Superior temporal gyrus (tissue), 1 donor: ENCODE measurements around the gene STIP1.

Experiments
- DNase-seq: peaks from one replicate; pipeline ENCODE4 v3.0.0-alpha.2; 2016; ENCODE audit errors: extremely low spot score

Gene STIP1

GRCh38 chr11:64185693-64186491 lies at the start of gene STIP1:
TSS of gene STIP1 (plus strand) at chr11:64186171. CDS start at chr11:64186262, 91 bp downstream.
- peak; percentile 100 for DNase-seq

DNA sequence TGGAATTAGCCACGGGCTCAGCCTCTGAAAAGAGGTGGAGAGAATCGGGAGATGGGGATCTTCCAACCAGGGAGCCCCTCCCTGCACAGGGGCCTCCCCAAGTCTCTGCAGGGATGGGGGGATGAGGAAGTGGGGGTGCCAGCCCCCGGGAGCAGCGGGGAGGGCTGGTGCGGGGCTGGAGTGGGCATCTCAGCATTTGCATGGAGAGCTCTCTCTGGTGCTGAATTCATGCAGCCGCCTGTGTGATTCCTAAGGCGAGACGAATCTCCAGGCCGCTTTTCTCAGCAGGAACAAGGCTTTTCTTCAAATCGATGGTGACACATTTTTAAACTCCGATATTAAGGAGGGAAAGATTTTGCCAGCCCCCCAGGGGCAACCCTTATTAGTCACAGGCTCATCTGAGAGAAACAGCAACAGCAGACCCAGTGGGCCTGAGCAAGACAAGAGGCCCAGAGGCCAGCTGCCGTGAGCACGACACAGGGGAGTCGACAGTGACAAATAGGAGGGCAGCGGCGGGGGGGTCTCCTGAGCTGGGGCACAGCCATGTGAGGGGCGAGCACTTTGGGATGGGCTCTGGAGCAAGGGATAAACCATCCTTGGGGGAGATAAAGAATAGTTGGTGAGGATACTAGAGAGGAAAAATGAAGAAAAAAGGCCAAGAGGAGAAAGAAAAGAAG lies 49.1 kb upstream of the STIP1 start:
- DNase-seq, result no peak

DNA sequence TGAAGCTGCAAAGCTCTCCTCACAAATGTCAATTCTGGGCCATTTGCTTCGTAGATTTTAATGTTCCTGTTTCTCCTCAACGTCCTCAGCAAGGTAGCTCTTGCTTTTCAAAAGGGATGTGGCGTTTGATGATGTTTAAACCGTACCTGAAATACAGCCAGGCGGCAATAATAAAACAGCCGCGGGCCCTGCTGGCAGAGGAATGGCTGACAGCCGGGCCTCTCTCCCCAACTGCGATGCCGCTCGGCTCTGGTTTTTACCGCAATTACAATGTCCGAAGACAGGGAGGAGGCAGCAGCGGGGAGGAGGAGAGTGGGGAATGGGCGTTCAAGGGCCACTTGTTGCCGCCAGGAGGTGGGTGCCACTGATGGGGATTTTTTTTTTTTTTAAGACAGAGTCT lies 47.6 kb upstream of the STIP1 start:
- no peak for DNase-seq

GRCh38 chr11:64139049-64139448 lies 46.9 kb upstream of the STIP1 start:
- no peak for DNase-seq

- no peak for DNase-seq
These were observed 45.9 kb upstream of the STIP1 start for GRCh38 chr11:64140082-64140481.

GRCh38 chr11:64141081-64141783 lies 44.7 kb upstream of the STIP1 start:
- DNase-seq, result no peak

- no peak for DNase-seq
These were observed 41.1 kb upstream of the STIP1 start for GRCh38 chr11:64144587-64145472.

DNA sequence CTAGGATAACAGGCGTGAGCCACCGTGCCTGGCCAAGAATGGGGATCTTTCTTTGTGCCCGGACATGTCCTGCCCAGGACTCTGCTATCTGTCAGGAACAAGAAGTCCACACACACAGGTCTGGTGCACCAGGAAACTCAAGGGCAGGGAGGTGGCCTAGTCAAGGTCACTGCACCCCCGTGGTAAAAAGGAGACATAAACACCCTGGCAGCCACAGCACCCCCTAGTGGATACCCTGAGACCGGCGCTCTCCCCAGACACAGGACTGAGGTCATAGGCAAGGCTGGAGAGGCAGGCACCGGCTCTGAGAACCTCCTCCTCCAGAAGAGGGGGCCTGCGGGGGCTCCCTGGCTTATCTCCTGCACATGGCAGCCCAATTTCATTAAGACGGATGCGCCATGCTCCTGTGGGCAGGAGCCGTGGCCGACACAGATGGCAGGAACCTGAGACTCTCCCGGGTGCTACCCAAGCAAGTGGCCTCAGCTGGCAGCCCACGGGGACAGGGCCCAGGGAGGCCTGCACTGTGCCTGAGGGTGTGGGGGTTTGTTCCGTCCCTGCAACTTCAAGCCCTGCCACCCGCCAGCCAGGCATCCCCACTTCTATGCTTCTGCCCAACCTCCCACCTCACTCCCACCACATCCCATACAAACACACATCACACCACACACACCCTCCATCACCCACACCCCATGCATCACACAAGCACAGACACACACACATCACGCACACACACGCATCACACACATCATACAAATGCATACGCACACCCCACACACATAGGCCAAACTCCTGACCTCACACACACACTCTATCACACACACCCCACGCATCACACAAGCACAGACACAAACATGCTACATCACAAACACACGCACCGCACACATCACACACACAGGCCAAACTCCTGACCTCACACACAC lies 39.7 kb upstream of the STIP1 start:
- no peak for DNase-seq

DNA sequence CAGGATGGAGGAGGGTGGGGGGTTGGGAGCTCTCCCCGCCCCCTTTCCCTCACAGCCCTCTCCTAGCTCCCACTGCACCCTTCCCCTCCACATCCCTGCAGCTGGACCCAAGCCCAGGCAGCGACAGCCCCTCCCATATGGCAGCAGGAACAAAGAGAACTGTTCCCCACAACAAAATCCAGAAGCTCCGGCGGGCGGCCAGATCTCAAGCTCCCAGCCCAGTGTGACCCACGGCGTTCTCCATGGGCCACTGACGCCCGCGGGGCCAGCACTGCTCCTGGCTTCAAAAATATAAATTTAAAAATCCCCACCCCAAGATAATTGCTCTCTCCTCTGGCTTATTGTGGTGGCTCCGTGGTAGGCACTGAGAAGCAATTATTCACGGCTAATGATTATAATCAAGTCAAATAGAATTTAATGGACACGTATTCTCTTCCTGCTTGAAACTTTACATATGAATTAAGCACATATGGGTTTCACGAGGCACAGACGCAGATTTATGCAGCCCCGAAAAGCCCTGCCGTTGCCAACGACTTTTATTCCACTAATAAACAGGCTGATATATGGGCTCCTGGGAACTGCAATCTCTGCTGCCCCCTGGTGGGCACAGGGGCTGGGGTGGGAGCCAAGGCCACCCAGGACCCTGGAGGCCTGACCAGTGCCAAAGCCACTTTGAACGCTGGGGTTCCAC lies 37.6 kb upstream of the STIP1 start:
- peak; percentile 93 for DNase-seq

DNA sequence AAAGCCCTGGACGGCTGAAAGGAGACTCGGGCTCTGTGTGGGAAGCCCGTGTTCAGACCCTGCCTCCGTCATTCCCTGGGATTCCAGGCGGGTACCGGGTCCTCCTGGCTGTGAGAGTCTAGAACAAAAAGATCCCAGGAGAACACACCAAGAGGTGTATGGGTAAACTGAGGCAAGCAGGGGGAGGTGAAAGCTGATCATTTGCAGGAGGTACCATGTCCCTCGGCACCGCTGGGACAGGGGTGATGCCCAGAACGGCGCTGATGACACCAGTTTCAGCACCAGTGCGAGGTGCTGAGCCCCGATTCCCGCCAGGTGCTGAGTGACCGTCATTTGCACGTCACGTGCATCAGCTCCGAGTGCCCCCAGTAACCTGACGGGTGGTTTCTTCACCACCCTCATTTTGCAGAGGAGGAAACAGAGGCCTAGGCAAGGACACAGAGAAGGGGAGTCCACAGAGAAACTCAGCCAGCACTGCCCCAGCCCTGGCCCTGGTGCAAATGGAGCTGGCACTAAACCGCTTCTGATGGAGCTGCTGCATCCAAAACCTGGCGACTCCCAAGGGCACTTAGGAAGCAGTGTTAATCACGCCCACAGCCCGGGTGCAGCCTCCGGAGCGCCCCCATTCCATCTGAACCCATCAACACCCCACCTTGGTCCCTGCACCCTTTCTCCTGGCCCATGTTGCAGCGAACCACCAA lies 36.9 kb upstream of the STIP1 start:
- DNase-seq, result no peak

- no peak for DNase-seq
These were observed 35.9 kb upstream of the STIP1 start for GRCh38 chr11:64150051-64150450.

GRCh38 chr11:64150481-64151239 lies 35.3 kb upstream of the STIP1 start:
- no peak for DNase-seq

- DNase-seq, result no peak
These were observed 34.6 kb upstream of the STIP1 start for GRCh38 chr11:64151337-64151736.

DNA sequence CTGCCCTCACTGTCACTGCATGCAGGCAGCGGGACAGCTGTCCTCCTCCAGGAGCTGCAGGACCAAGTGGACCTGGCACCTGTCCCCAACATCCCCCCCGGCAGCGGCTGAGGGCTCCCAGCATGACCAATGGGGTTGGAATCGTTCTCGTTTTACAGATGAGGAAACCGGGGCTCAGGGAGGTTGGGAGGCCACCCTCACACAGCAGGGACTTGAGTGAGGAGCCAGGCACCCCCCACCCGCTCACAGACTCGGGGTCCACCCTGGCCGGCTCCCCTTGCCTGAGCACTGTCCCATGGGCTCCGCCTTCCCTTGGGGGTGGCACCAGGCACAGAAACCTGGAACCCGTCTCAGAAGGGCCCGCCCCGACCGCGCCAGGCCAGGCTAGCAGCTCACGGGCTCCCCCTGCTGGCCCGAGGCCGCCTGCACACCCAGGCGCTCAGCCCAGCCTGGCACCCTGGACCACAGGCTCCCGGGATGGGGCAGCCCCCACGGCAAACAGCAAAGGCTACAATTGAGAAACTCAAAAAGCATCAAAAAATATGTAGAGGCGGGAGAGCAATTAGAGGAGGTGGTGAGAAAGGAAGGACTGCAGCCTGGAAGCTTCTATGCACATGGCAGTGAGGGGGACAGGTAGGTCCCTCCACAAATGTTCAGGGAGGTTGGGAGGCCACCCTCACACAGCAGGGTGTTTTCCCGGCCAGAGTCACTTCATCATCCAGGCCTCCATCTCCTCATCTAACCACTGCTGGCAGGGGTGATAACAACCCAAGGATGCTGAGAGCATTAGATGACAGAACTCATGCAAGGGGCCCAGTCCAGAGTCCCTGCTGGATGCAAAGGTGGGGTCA lies 32.9 kb upstream of the STIP1 start:
- peak; percentile 72 for DNase-seq

DNA sequence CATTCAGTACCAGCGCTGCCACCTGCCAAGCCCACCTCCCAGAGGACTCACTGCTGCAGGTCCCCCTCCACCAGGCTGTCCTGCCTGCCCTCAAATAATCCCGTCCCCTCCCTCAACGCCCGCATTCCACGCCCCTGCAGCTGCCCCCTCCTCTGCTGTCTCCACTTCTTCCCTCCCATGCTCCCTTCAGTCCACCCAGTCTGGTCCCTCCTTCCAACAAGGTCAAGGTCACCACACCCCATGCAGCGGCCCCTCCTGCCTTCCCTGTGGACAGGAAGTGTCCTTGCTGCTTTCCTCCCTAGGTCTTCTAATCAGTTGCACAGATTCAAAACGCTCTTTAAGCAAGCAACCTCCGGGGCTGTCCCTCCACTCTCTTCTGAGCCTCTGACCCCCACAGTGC lies 32.2 kb upstream of the STIP1 start:
- no peak for DNase-seq

GRCh38 chr11:64156235-64157011 lies 29.5 kb upstream of the STIP1 start:
- DNase-seq, result no peak
